SKM-1 (cell line): Measurements from ENCODE around the gene KCNMB2.

Source experiments
- DNase-seq: peaks from one replicate; lab custom pipeline; 2025; ENCODE audit not compliant: unreplicated experiment; lab: John Stamatoyannopoulos, UW

The KCNMB2 gene

DNA sequence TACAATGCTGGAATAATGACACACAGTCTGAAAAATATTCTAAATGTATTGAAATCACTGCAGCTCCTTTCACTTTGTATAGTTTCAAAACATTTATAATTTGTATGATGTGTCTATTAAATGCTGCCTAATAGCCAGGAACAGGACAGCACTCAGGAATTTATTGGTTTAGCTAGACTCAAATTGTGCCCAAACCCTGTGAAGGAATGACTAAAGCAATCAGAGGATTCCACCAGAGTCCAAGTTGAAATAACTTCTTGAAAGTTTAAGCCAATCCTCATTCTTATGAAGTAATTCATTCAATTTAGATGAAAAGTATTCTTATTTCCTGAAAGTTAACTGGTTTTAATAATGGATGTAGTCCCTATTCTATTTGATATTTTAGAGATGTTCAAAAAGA lies 268.4 kb downstream of the KCNMB2 start:
- no peak for DNase-seq

DNA sequence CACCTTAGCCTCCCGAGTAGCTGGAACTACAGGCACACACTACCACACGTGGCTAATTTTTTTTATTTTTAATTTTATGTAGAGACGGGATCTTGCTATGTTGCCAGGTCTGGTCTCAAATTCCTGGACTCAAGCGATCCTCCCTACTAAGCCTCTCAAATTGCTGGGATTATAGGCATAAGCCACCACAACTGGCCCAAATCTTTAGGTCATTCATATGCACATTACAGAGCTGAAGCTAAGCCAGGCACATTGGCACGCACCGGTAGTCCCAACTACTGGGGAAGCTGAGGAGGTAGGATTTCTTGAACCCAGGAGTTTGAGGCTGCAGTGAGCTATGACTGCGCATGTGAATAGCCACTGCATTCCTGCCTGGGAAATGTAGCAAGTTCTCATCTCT lies 269.5 kb downstream of the KCNMB2 start:
- no peak for DNase-seq

DNA sequence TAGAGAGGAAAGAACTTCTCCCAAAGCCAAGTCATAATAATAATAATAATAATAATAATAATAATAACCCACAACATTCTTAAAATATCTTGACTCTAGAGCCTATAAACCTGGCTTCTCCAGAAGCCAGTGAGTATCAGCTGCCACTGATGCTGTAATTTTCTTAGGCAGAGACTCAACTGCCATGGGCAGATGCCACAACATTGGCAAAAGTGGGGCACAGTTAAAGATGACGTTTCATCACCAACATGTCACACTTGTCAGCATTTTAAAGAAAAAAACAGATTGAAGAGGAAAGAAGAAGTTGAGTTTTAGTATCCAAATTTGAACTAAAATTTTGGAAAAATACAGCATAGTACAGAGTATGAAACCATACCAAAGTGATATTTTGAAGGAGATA lies 270.4 kb downstream of the KCNMB2 start:
- DNase-seq, result no peak

DNA sequence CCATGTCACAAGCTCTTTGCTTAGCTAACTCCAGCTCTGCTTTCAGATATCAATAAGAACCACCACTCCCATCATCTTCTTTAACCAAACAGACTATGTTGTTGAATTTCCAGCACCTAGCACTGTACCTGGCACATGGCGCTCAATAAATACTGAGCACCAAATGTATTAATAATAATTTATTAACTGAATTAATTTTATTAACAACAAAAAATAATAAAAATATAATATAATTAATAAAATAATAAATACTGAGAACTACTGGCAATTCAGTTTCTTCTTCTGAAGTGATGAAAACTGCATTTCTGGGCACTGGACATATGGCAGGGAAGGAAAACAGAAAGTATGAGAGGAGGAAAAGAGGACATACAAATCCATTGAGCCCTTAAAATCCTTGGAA lies 271.5 kb downstream of the KCNMB2 start:
- DNase-seq, result no peak

DNA sequence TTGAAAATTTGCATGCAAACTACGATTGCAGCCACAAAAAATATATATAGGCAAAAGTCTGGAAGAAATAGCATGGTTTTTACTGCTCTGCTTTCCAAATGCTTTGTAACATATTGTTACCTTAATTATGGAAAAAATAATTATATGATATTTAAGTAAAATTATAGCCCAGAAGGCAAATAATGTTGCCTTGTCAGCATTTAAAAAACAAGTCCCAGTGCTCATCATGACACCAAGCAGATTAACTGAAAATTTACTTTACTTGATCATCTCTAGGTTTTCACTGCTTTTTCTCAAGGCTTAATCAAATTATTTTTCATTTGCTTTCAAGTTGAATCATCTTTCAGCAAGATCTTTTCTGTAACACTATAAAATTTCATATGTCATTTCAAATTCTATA lies 272.5 kb downstream of the KCNMB2 start:
- no peak for DNase-seq

DNA sequence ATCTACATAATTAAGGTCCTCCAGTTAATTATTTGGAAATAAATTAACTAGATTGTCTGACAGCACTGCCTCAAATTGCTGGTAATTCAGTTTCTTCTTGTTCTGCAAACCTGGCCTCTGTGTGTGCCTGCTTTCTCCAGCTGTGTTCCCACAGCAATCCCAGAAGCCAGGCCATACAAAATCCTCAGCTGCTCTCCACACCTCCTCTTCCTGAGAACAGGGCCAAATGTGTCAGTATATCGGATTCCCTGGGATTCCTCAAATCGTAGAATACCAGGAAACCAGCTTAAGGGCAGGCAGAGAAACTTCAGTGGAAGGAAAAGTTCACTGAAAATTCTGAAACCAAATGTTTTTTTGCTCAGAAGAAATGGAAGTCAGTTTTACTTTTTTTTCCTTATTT lies 273.9 kb downstream of the KCNMB2 start:
- DNase-seq, result no peak

DNA sequence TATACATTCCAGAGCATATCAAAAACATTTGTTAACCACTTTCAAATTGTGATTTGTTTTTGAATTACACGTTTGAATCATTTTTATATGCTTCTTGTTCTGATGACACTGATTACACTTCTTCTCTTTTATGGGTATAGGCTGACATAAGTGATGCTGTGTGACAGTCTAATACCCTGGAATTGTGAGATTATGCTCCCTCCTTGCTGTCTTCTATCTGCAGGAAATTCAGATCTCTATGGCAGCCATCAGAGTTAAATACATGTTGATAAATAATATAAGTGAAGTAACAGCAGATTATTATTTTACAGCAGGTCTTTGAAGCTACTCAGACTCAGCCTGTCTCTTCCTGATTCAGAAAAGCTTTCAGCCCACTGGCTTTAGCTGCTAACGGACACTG lies 286.5 kb downstream of the KCNMB2 start:
- no peak for DNase-seq

DNA sequence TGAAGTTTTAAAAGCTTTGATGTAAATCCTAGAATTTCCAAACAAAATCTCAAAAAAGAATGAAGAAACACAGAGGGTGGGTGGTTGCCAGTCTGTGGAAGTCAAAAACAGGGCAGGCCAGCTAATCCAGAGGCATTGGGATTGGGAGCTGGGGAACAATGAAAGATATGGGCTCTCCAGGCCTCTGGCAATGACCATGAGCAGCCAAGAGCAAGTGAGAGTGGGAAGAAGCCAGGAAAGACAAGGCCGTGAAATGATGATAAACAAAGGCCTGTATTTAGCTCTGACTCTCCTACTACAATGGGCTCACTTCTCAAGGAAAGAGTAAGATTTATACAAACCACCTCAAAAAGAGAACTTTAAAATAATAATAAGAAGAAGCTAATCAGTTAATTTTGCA lies 286.9 kb downstream of the KCNMB2 start:
- DNase-seq, result no peak

DNA sequence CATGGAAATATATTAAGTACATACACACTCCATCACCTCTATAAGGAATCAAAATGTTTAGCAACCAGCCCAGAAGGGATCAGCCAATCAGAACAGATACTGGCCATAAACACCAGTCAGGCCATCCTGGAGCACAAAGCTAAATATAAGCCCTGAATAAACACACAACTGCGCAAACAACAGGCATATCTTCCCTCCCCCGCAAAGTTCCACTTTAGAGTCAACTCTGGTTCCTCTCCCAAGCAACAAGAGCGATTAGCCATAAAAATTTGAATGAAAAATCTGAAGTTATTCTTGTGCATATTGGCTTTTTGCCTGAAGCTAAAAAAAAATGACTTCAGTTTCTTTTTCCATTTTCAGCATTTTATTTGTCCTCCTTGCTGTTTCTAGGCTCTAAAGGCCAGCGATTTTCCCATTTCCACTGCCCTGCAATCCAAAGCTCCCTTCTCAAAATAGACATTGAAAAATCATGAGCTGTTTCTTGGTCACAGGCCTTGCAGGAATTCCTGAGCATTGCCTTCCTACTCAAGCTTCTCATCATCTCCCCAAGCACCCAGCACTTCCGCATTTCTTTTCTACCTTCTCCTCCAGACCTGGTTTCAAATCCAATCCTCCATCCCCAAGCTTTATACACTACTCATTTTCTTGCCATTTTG lies 287.5 kb downstream of the KCNMB2 start:
- DNase-seq, result no peak

DNA sequence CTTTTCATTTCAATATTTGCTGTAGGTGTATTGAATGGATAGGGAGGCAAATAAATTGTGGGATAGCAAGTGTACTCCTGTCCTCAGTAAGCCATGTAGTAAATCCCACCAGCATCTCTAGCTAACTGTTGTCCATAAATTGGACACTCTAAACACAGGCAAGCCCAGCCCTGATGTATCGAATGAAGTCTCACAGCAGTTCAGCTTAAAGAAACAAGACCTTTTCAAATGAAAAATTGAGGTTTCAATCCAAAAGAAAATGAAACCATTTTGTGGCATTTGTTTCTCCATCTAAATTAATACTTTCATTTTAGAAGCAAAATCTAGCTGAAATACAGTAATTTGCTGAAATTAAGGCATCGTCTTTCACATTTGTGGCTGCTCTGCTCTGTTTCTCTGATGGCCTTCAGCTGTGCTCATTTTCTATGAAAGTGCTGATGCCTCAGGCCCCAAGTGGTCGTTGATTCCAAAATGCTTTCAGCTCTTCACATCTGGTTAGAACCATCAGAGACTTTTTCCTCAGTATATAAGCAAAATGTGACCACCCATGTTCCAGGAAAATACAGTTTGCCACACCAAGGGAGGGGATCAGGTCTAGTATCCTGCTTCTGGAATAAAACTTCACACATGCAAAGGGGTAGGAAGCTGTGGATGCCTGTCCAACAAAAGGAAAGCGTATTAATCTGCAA lies 290.3 kb downstream of the KCNMB2 start:
- no peak for DNase-seq

DNA sequence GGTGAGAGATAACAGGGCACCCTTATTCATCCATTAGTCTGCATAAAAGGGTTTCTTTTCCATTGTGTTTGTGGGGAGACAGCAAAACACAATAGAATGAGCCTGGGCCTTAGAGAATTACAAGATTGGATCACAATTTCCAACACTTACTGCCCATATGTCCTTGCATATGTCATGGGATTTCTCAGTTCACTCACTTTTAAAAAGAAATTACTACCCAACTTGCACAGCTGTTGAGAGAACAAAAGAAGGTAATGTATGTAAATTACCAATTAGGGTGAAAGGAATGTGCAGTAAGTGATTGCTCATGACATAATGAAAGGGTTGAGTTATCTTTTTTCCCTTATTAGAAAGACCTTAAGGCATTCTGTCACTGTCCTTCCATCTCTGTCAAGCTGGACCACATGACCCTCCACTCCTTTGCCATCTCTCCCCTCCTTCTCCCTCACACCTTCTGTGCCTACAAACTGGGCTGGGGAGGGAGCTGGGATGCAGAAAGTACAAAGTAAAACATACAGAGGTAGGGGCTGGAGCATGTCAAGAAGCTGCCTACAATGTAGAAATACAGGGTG lies 291.1 kb downstream of the KCNMB2 start:
- no peak for DNase-seq

DNA sequence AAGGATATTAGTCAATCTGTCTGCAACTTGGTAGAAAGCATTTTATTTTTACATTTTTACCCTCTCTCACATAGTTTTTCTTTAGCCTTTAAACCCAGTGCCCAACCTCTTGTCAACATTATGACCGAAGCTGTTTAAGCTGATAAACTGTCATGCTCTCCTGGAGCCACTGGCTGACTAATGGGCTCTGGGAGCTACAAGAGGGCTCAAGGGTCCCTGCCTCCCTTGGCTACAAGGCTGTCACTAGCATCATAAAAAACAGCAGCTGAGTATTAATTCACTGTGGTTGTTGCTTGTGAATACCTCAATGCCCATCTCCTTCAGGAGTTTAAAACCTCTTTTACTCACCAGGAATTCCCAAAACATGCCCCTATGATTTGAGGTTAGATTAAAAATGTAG lies 297.5 kb downstream of the KCNMB2 start:
- DNase-seq, result no peak

DNA sequence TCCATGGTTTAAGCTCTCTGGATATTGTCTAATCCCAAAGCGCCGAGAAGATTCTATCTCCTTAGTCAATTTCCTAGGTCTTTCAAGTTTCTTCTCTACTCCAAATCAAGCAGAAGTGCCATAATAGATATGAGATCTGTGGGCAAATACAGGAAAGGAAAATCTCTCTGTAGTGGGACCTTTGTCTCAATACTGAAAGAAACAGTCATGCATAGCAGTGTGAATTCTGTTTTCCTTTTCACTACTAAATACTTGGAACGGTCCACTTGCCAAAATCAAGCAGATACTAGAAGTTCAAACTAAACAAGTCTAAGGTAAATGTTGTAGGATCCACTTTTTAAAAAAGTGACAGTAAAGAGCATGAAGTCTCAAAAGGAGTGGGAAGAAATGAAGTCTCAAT lies 298.8 kb downstream of the KCNMB2 start:
- DNase-seq, result no peak

DNA sequence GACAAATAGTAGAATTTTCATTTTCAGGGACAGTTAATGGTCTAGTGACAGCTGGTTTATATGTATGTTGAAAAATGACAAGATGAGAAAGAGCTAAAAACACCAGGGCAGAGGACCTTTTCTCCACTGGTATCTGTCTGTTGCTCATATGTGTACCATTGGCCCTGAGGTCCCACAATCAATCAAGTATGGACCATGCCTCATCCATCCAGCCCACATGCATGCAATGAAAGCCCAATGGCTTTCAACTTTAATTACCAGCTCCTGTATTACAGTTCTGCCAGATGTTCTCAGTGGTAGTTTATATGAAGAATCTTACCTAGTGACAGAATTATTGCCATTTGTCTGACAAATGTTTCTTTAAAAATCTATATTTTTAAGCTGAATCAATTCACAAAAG lies 301.3 kb downstream of the KCNMB2 start:
- DNase-seq, result no peak

DNA sequence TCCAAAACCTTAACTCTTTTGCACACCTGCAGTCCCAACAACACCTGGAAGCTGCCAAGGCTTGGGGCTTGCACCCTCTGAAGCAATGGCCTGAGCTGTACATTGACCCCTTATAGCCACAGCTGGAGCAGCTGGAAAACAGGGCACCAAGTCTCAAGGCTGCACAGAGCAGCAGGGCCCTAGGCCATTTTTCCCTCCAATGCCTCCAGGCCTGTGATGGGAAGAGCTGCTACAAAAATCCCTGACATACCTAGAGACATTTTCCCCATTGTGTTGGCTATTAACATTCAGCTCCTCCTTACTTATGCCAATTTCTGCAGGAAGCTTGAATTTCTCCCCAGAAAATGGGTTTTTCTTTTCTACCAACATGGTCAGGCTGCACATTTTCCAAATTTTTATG lies 304.4 kb downstream of the KCNMB2 start:
- no peak for DNase-seq

DNA sequence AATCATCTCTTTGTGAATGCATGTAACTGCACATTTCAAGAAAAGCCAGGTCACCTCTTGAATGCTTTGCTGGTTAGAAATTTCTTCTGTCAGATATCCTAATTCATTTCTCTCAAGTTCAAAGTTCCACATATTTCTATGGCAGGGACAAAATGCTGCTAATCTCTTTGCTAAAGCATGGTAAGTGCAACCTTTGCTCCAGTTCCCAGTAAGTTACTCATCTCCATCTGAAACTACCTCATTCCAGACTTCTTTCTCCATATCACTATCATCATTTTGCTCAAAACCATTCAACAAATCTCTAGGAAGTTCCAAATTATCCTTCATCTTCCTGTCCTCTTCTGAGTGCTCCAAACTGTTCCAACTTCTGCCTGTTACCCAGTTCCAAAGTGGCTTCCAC lies 304.8 kb downstream of the KCNMB2 start:
- DNase-seq, result no peak

DNA sequence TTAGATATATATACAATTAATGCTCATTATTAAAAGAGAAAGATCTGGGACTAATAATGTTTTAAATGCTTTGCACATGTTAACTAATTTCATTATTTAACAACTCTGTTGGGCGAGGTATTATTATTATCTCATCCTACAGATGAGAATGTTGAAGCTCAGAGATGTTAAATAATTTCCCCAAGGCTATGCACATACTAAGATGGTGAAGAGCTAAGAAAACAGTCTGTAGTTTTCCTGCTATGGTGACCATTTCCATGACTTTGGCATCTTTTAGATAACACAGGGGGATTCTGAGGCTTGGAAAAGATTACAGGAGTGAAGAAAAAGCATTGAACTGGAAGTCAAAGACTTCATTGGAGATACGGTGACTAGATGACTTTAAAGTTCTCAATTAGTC lies 308.7 kb downstream of the KCNMB2 start:
- no peak for DNase-seq

DNA sequence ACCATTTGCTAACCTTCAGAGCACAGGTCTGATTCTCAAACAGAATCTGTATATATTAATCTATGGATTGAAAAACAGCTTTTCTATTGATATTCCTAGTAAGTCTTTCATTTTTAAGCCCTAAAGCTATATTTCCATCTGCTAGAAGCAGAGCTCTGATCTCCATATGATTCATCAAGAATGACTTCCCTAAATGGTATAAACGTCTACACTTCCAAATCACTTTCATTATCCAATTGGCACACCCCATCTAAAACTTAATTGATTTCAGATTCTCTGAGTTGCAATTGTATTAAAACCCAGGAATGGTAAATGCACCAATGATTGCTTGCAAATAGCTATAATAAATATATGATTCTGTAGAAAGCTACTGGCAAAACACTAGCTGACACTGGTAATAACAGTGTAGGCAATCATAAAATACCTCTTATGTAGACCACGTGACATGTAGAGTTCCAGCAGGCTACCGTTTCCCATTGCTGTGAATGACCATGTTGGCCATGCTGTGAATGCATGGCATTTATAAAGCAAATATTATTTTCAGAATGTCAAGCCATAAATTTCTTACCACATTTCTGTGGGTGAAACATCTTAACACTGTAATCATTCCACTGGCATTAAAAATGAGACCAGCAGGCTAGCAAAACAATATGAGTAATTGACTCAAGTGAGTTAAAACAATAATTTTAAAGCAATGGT lies 309.3 kb downstream of the KCNMB2 start:
- no peak for DNase-seq

DNA sequence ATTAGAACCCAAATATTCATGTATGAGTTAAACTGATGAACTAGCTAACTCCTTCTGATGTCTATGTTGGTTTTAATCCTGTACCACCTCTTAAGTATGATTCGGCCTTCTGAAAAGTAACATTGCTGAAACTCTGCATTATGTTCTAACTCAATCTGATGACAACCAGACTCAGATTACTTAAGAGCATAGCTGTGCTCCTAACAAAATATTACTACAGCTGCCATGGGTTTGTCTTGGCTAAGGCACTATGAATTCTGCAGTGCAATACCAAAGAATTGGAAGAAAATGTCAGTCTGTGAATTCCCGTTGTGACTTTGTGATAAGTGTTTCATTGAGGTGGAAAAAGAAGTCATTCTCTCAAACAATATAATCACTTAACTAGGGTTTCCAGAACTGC lies 311.0 kb downstream of the KCNMB2 start:
- no peak for DNase-seq

DNA sequence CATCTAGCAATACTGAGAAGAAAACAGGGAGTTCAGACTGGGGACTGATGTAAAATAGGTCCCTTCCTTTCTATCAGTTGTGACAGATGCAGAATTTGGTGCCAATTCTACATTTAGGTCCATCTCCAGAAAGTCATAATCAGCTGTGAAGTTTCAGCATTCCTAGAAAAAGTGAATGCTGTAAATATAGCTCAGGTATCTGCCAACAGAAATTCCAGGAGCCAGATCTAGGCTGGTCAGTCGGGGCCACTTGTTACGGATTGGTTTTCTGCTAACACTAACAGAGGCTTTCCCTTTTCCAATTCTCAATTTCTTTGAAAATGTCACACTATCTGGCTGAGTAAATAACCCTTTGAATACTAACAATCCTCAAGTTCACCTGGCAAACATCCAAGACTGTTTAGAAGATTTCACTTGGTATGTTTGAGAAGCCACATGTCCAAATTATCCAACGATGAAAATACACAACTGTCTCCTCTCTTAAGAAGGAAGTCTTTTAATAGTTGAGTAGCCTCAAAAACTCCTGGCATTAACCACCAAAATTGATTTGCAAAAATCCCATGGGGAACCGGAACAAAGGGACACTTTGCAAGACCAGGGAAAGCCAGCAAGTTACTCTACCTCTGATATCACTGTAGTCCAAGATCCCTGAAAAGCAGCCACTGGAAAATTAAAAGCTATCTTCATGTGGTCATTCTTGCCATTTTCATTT lies 313.1 kb downstream of the KCNMB2 start:
- DNase-seq, result no peak

DNA sequence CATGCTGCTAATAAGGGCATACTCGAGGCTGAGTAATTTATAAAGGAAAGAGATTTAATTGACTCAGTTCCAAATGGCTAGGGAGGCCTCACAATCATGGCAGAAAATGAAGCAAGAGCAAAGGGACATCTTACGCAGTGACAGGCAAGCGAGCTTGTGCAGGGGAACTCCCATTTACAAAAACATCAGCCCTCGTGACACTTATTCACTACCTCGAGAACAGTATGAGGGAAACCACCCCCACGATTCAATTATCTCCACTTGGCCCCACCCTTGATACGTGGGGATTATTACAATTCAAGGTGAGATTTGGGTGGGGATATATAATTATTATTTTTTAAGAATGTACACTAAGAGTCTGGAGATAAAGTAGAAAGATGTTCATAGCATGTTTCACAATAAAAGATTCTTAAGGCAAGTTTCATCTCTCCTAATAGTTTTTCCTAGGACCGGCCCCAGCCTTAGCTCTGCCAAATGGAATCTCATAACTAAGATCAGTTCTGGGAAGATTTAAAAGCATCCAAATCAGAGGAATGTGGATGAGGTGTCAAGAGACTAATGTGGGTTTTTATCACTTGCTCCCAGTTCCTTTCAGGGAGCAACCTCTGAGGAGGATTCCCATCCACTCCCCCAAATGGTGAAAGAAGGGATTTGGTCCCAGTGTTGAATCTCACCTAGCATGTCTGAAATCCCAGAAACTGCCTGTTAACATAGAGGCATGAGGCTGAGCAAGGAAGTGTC lies 314.4 kb downstream of the KCNMB2 start:
- DNase-seq, result no peak
